GM21515 (cell line): Measurements from ENCODE around the gene GNAT3.

Experiments
- ATAC-seq: cut with Tn5 transposase; IDR thresholded peaks from one replicate; pipeline ENCODE4 v1.9.1; 2021; ENCODE audit not compliant: unreplicated experiment

GNAT3 gene

GRCh38 chr7:80428161-80429054 is 83.5 kb downstream of the GNAT3 start:
- ATAC-seq = no peak

DNA sequence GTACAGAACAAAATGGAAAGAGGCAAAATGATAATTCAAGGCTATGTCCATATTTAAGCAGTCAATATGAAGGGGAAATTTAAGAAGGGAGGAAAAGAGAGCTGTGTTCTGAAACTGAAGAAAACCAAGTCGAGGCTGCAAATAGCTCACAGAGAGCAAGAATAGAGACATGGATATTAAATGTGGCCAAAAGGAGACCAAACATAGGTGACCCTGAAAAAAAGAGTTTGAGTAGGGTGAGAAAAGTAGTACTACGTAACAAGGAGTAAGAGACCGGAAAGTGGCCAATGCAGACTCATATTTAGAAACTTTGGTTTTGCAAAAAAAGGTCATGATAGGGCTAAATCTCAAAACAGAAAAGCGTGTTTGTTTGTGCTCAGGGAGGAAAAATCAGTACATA is 84.6 kb downstream of the GNAT3 start:
- no peak for ATAC-seq

DNA sequence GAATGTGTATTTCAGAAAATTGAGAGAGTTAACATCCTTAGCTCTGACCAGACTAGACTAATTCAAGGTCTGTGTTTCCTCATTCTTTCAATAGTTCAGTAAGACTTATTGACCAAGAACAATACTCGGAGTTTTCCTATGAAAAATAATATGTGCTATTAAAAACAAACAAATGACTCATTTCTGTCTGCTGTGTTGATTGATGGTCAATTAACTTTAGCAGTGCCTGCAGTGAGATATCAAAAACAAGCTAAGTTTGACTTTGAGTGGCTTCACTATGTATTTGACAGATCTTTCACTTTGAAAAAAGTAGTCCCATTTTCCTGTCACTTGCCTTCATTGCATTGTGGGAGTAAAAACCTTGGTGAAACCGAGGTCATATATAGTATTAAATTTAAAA is 91.0 kb downstream of the GNAT3 start:
- ATAC-seq = no peak

- ATAC-seq = no peak
These were observed 94.6 kb downstream of the GNAT3 start for GRCh38 chr7:80417211-80417793.

DNA sequence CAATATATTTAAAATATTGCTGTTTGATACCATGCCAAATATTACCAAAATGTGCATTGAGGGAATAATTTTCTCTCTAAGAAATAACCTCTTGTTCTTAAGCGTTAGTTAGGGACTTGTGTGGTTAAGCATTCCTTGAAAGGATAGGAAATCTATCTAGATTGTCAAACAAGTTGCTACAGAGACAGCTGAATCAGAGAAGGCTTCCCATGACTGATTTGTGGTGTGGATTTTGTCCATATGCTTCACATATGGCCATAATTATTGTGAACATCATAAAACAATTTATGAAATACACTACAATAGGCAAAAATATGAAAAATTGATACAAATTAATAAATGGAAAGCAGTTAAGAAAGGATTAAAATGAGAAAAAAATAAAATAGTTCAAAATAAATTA is 96.3 kb downstream of the GNAT3 start:
- no peak for ATAC-seq

DNA sequence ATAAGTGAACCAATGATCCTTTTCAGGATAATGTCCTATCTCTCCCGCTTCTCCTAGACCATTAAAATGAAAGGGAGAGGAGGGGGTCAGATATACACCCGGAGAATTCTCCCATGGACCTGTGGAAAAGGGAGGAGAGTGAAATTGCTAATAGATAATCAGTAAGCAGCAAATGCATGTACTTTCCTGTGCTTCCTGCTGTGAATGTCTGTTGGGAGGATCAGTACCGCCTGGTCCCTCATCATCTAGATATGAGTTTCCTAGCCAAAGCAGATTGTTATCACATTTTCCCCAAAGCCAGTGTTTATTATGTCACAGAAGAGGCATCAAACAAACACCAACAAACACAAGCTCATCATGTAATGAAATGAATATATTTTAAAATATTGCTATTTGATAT is 96.8 kb downstream of the GNAT3 start:
- no peak for ATAC-seq

GRCh38 chr7:80414331-80414730 is 97.5 kb downstream of the GNAT3 start:
- no peak for ATAC-seq

DNA sequence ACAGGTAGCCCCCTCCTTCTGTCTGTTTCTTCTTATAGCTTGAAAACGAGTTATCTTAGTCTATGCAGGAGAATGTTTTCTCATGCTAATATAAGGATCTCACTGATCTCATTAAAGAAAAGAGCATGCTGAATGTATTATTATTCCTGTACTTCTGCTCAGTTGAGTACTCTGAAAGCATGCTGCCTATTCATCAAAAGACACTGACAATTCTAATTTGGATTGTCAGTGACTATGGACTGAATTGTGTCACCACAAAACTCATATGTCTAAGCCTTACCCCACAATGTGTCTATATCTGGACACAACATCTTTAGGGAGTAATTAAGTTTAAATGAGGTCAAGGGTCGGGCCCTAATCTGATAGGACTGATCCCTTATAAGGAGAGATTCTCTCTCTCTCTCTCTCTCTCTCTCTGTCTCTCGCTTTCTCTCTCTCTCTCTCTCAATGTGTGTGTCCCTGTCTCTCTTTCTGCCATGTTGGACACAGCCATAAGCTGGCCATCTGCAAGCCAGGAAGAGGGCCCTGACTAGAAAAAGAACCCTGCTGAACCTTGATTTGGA is 98.4 kb downstream of the GNAT3 start:
- no peak for ATAC-seq

GRCh38 chr7:80412842-80413241 is 99.0 kb downstream of the GNAT3 start:
- no peak for ATAC-seq

- ATAC-seq = no peak
These were observed 100.2 kb downstream of the GNAT3 start for GRCh38 chr7:80411621-80412020.

DNA sequence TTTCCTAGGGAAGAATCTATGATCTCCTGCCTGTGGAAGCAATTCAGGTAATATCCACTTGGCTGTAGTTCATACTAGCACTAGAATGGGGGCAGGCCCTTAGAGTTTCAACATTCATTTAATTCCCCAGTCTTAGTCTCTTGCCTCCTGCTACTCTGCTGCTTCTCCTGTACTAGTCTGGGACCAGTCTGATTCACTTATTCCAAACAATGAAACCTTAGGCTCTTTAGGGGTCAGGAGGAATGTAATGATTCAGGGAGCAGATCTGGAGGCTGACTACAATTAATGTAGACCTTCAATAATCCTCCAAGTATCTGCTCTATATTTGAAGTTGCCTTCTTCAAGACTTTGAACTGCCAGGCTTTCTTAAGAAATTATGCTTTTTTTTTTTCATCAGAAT is 101.8 kb downstream of the GNAT3 start:
- ATAC-seq = no peak
